Measurements from ENCODE around the gene TOP3A. TPM values are rescaled to one million over a fixed set of nuclear protein-coding genes. Genes with fewer than 3 reads are reported as not detected.

Gene TOP3A, protein sequence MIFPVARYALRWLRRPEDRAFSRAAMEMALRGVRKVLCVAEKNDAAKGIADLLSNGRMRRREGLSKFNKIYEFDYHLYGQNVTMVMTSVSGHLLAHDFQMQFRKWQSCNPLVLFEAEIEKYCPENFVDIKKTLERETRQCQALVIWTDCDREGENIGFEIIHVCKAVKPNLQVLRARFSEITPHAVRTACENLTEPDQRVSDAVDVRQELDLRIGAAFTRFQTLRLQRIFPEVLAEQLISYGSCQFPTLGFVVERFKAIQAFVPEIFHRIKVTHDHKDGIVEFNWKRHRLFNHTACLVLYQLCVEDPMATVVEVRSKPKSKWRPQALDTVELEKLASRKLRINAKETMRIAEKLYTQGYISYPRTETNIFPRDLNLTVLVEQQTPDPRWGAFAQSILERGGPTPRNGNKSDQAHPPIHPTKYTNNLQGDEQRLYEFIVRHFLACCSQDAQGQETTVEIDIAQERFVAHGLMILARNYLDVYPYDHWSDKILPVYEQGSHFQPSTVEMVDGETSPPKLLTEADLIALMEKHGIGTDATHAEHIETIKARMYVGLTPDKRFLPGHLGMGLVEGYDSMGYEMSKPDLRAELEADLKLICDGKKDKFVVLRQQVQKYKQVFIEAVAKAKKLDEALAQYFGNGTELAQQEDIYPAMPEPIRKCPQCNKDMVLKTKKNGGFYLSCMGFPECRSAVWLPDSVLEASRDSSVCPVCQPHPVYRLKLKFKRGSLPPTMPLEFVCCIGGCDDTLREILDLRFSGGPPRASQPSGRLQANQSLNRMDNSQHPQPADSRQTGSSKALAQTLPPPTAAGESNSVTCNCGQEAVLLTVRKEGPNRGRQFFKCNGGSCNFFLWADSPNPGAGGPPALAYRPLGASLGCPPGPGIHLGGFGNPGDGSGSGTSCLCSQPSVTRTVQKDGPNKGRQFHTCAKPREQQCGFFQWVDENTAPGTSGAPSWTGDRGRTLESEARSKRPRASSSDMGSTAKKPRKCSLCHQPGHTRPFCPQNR
- total RNA-seq (10 to 100 TPM; 43.8 to 55.2 TPM), polyA plus RNA-seq (10 to 100 TPM in 1 of 2 donors, 1 to 10 TPM in 1; 6.2 to 19.1 TPM)

DNA sequence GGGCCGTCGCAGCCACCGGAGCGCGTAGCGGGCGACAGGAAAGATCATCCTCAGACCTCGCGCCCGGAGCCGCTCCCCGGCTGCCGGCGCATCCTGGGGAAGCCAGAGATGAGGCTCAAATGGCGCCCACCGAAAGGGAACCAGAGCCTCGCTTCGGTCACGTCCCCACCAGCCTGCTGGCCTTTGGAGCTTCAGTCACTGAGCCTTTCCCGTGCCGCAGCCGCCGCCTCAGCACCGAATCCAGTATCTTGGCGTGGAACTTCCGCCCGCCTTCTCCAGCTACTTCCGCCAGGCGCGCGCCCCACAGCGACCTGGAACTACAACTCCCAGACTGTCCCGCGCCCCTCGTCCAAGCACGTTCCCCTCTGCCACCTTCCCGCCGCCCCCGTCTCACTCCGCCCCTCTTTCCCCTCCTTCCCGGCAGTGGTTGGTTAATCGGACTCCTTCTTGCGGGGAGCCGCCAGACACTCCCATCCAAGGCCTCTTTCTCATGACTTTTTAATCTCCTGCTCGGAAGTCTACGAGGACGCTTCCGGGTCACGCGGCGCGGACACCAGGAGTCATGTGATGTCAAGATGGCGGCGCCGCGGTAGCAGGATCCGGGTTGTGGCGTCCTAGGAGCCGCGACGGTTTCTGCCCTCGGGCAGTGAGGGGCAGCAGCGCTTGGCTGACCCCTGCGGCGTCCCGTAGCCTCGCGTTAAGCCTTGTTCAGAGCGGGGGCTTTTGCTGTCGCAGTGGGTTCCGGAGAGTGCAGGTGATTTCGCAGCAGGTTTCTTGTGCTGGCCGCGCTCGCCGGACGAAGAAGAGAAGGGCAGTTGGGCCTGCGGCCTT is at the start of gene TOP3A, which contains the start of gene SMCR8:
TSS of gene TOP3A (minus strand) at position 264 of the 831 bp plus-strand sequence. CDS start at position 48, 216 bp downstream.
TSS of gene SMCR8 (plus strand) at position 563 of the 831 bp plus-strand sequence. CDS start 497 bp downstream, outside the sequence.
- no peaks in the 10 kb centered on the region for H3K27me3 ChIP-seq (ENCODE audit: insufficient read depth, low read length)
- no peaks in the 10 kb centered on the region for H3K27me3 Mint-ChIP-seq
- ChIA-PET POLR2A (ENCODE audit: partially characterized antibody) (interaction anchor here (0.7 to 3.8 kb wide), 8 partner anchors 8 to 133 kb away, joined by 3 to 31 read pairs (median 4); partner anchors contain the start of genes ALKBH5, FLII, MIEF2 and SHMT1), CTCF (ENCODE audit: partially characterized antibody) (no interaction called here)
- peak within 1 kb of the TSS; percentile 96 to 97 for H3K4me3 ChIP-seq (ENCODE audit: low read length in 2 of 2)
- H3K27ac ChIP-seq (ENCODE audit: low read depth, low read length), result peak within 1 kb of the TSS; percentile 93
- H3K36me3 Mint-ChIP-seq, result peaks cover 22 to 55% of the 10 kb centered on the region in 2 donors
- peaks cover 75% of the 10 kb centered on the region for H3K4me1 ChIP-seq (ENCODE audit: insufficient read depth, low read length)
- no peaks in the 10 kb centered on the region for H3K9me3 ChIP-seq (ENCODE audit: control insufficient read depth in 1 of 2, low read length in 2 of 2)
- H3K27ac Mint-ChIP-seq, result peak within 1 kb of the TSS; percentile 92 to 99 (median 98)
- H3K4me3 Mint-ChIP-seq, result peak within 1 kb of the TSS; percentile 92 to 98 (median 96)
- no peaks in the 10 kb centered on the region for H3K9me3 Mint-ChIP-seq
- DNase-seq, result peak; percentile 96 to 100 (median 98)
- peaks cover 36% of the 10 kb centered on the region for H3K36me3 ChIP-seq (ENCODE audit: insufficient read depth, low read length)
- peaks cover 53 to 92% (median 74%) of the 10 kb centered on the region in 4 donors for H3K4me1 Mint-ChIP-seq
- intact Hi-C loops (cut with micrococcal nuclease), result loop anchor here (1.0 kb wide), 4 partner anchors 48 to 132 kb away; partner anchors contain the start of genes ALKBH5, LLGL1, MIEF2 and SHMT1

DNA sequence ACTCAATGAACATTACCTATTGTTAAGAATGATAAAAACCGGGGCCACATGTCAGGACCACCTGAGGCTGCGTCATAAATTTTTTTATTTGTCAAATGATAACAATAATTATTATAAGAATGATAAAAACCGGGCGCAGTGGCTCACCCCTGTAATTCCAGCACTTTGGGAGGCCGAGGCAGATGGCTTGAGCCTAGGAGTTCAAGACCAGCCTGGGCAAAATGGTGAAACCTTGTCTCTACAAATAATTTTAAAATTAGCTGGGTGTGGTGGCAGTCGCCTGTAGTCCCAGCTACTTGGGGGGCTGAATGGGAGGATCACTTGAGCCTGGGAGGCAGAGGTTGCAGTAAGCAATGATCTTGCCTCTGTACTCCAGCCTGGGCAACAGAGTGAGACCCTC is 49.4 kb upstream of the TOP3A start:
- no peak overlapping the region for H3K4me3 ChIP-seq (ENCODE audit: low read length in 2 of 2)
- ChIA-PET POLR2A (ENCODE audit: partially characterized antibody) (interaction anchor here (0.8 to 1.6 kb wide), 6 partner anchors 44 to 182 kb away, joined by 3 to 13 read pairs (median 6); partner anchors contain the start of genes ALKBH5, MIEF2, SMCR8 and TOP3A), CTCF (ENCODE audit: partially characterized antibody) (no interaction called here)
- no peaks in the 10 kb centered on the region for H3K27me3 ChIP-seq (ENCODE audit: insufficient read depth, low read length)
- DNase-seq, result no peak
- peaks cover 10% of the 10 kb centered on the region for H3K4me1 ChIP-seq (ENCODE audit: insufficient read depth, low read length)
- no peaks in the 10 kb centered on the region for H3K36me3 ChIP-seq (ENCODE audit: insufficient read depth, low read length)
- peak overlapping the region in 1 of 8 donors; percentile 21 for H3K4me3 Mint-ChIP-seq
- no peaks in the 10 kb centered on the region for H3K9me3 Mint-ChIP-seq
- no peak overlapping the region for H3K27ac ChIP-seq (ENCODE audit: low read depth, low read length)
- H3K27me3 Mint-ChIP-seq, result no peaks in the 10 kb centered on the region
- peaks cover 6 to 19% (median 16%) of the 10 kb centered on the region in 4 donors for H3K4me1 Mint-ChIP-seq
- no peak overlapping the region for H3K27ac Mint-ChIP-seq
- intact Hi-C loops (cut with micrococcal nuclease), result loop anchor here (5.0 kb wide), 1 partner anchor 182 kb away; the partner anchor contains the start of gene ALKBH5
- H3K9me3 ChIP-seq (ENCODE audit: control insufficient read depth in 1 of 2, low read length in 2 of 2), result no peaks in the 10 kb centered on the region
- peaks cover 0 to 2% of the 10 kb centered on the region in 2 donors for H3K36me3 Mint-ChIP-seq

DNA sequence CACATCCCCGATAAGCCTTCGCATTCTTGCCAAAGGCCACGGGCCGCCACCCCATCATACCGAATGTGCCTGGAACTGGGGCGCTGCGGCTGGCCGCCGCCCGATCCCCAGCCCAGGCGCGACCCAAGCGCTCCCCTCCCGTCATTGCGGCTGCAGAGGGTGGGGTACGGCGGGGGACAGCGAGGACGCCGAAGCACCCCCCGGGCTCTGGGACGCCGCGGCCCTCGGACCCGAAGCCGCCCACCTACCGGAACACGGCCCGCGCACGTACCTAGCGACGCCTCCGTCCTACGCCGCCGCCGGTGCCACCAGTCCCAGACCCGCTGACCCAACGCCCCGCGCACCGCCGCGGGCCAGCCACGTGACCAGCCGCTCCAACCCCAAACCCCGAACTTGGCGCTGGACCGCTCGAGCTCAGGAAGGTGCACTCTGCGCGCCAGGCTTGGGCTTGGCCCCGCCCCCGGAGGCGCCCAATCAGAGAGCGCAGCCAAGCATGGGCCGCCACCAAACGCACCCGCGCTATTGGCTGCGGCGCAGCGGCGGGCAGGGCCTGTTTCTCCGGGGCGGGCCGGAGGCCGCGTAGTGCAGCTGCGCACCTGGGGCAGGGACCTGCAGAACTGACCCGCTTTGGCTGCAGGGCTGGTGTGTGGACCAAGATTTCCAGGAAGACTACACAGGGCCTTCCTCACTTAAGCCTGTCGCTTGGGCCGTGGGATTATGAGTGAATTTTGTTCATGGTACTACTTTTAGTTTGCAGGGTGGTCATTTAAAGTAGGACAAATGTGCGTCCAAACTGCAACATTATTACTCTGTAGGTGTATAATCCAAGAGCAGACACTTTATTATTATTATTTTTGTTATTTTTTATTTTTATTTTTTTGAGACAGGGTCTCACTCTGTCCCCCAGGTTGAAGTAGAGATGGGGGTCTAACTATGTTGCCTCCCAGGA is 48.6 kb upstream of the TOP3A start, which contains the start of gene SHMT1:
TSS of gene SHMT1 (minus strand) at position 450 of the 949 bp plus-strand sequence. CDS start 7,569 bp downstream, outside the sequence.
- peaks cover 10% of the 10 kb centered on the region for H3K4me1 ChIP-seq (ENCODE audit: insufficient read depth, low read length)
- Mint-ChIP-seq H3K27ac (peak within 1 kb of the TSS; percentile 58 to 93 (median 89)), H3K4me3 (peak within 1 kb of the TSS; percentile 90 to 96 (median 94)), H3K4me1 (peaks cover 6 to 19% (median 16%) of the 10 kb centered on the region in 4 donors), H3K36me3 (peaks cover 0 to 3% of the 10 kb centered on the region in 2 donors), H3K9me3 (no peaks in the 10 kb centered on the region), H3K27me3 (no peaks in the 10 kb centered on the region)
- peak; percentile 87 to 90 (median 88) for DNase-seq
- H3K4me3 ChIP-seq (ENCODE audit: low read length in 2 of 2), result peak within 1 kb of the TSS; percentile 54 to 76
- no peaks in the 10 kb centered on the region for H3K9me3 ChIP-seq (ENCODE audit: control insufficient read depth in 1 of 2, low read length in 2 of 2)
- ChIA-PET POLR2A (ENCODE audit: partially characterized antibody) (interaction anchor here (0.7 to 1.6 kb wide), 7 partner anchors 44 to 181 kb away, joined by 3 to 13 read pairs (median 4); partner anchors contain the start of genes ALKBH5, MIEF2, SMCR8 and TOP3A), CTCF (ENCODE audit: partially characterized antibody) (no interaction called here)
- peak within 1 kb of the TSS; percentile 59 for H3K27ac ChIP-seq (ENCODE audit: low read depth, low read length)
- no peaks in the 10 kb centered on the region for H3K36me3 ChIP-seq (ENCODE audit: insufficient read depth, low read length)
- intact Hi-C loops (cut with micrococcal nuclease), result loop anchor here (1.0 to 5.0 kb wide), 2 partner anchors 48 to 181 kb away; partner anchors contain the start of genes ALKBH5 and SMCR8
- no peaks in the 10 kb centered on the region for H3K27me3 ChIP-seq (ENCODE audit: insufficient read depth, low read length)

DNA sequence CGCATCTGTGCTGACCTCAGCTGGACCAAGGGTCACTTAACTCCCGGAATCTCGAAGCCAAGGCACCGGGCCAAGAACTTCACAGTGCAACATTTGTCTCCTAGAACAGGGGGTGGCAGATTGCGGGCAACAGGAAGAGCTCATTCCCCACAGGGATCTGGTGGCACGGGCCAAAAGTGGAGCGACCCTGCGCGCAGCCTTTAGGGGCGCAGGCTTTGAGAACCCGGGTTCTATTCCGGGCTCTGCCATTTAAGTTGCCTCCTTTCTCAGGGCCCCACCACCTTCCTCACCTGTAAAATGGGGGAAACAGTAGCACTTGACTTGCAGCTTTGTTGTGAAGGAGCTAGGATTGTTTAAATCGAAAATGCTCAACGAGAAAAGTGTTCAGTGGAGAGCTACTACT is 47.9 kb upstream of the TOP3A start:
- peak overlapping the region; percentile 59 for H3K27ac ChIP-seq (ENCODE audit: low read depth, low read length)
- H3K9me3 Mint-ChIP-seq, result no peaks in the 10 kb centered on the region
- peak overlapping the region; percentile 54 to 76 for H3K4me3 ChIP-seq (ENCODE audit: low read length in 2 of 2)
- ChIA-PET CTCF (ENCODE audit: partially characterized antibody) (no interaction called here), POLR2A (ENCODE audit: partially characterized antibody) (interaction anchor here (0.7 to 1.6 kb wide), 6 partner anchors 43 to 180 kb away, joined by 3 to 13 read pairs (median 6); partner anchors contain the start of genes ALKBH5, MIEF2, SMCR8 and TOP3A)
- H3K4me3 Mint-ChIP-seq, result peak overlapping the region; percentile 79 to 96 (median 94)
- no peaks in the 10 kb centered on the region for H3K36me3 ChIP-seq (ENCODE audit: insufficient read depth, low read length)
- H3K27me3 ChIP-seq (ENCODE audit: insufficient read depth, low read length), result no peaks in the 10 kb centered on the region
- peaks cover 6 to 19% (median 16%) of the 10 kb centered on the region in 4 donors for H3K4me1 Mint-ChIP-seq
- peaks cover 10% of the 10 kb centered on the region for H3K4me1 ChIP-seq (ENCODE audit: insufficient read depth, low read length)
- no peaks in the 10 kb centered on the region for H3K9me3 ChIP-seq (ENCODE audit: control insufficient read depth in 1 of 2, low read length in 2 of 2)
- peaks cover 0 to 3% of the 10 kb centered on the region in 2 donors for H3K36me3 Mint-ChIP-seq
- DNase-seq, result peak in 1 of 5 donors; percentile 4
- H3K27ac Mint-ChIP-seq, result peak overlapping the region in 6 of 7 donors; percentile 9 to 81 (median 80)
- H3K27me3 Mint-ChIP-seq, result no peaks in the 10 kb centered on the region
- intact Hi-C loops (cut with micrococcal nuclease), result loop anchor here (1.0 to 5.0 kb wide), 2 partner anchors 47 to 180 kb away; partner anchors contain the start of genes ALKBH5 and SMCR8

DNA sequence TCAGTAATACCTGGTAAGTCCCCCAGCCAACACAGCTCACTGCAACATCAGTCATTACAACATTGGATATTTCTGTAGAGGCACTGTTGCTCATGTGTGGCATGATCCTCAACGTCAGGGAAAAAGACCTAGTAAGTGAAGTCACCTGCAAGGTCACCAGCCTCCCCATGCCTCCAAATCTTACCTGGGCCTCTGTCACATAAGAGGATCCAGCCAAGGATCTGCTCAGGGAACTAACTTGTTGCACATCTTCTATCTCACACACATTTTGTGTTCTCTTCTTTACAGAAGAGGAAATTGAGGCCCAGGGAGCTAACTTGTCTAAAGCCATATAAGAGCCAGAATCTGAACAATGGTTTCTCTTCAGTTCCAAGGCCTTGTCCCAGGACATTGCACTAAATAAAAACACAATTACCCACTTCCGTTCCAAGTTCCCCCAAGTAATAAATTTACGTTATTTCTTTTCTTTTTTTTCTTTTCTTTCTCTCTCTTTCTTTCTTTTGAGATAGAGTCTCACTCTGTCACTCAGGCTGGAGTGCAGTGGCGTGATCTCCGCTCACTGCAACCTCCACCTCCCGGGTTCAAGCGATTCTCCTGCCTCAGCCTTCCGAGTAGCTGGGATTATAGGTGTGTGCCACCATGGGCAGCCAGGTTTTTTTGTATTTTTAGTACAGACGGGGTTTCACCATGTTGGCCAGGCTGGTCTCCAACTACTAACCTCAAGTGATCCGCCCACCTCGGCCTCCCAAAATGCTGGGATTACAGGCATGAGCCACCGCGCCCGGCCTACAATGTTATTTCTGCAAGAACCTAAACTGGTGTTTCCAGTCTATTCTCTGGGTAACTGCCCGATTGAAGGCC is 47.3 kb upstream of the TOP3A start:
- Mint-ChIP-seq H3K4me1 (peaks cover 6 to 19% (median 16%) of the 10 kb centered on the region in 4 donors), H3K4me3 (peak overlapping the region; percentile 79 to 96 (median 94)), H3K27me3 (no peaks in the 10 kb centered on the region), H3K27ac (peak overlapping the region in 6 of 7 donors; percentile 9 to 81 (median 68)), H3K36me3 (peaks cover 0 to 3% of the 10 kb centered on the region in 2 donors), H3K9me3 (no peaks in the 10 kb centered on the region)
- no peaks in the 10 kb centered on the region for H3K9me3 ChIP-seq (ENCODE audit: control insufficient read depth in 1 of 2, low read length in 2 of 2)
- POLR2A ChIA-PET (ENCODE audit: partially characterized antibody), result interaction anchor here (1.6 kb wide), 3 partner anchors 47 to 180 kb away, joined by 4 to 13 read pairs (median 12); partner anchors contain the start of genes ALKBH5, SMCR8 and TOP3A
- DNase-seq, result no peak
- H3K27me3 ChIP-seq (ENCODE audit: insufficient read depth, low read length), result no peaks in the 10 kb centered on the region
- no peak overlapping the region for H3K27ac ChIP-seq (ENCODE audit: low read depth, low read length)
- no peaks in the 10 kb centered on the region for H3K36me3 ChIP-seq (ENCODE audit: insufficient read depth, low read length)
- peaks cover 10% of the 10 kb centered on the region for H3K4me1 ChIP-seq (ENCODE audit: insufficient read depth, low read length)
- CTCF ChIA-PET (ENCODE audit: partially characterized antibody), result no interaction called here
- H3K4me3 ChIP-seq (ENCODE audit: low read length in 2 of 2), result peak overlapping the region in 1 of 2 donors; percentile 54
- intact Hi-C loops (cut with micrococcal nuclease), result loop anchor here (5.0 kb wide), 1 partner anchor 180 kb away; the partner anchor contains the start of gene ALKBH5
